ENCODE data around the gene ABCC10.

DNA sequence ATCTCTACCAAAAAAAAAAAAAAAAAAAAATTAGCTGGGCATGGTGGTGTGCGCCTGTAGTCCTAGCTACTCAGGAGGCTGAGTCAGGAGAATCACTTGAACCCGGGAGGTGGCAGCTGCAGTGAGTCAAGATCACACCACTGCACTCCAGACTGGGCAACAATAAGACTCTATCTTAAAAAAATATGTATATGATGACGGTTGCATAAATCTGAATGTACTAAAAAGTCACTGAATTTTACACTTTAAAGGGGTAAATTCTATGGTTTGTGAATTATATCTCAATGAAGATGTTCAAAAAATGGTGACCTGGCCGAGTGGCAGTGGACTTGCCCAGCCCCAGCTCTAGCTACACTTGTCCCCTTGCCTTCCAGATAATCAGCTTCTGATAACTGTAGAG, 10.4 kb upstream of the ABCC10 start:
- TF ChIP-seq CTCF (IDR thresholded peaks at IDR 0.05): no peak
- TF ChIP-seq POLR2A (IDR thresholded peaks at IDR 0.05): no peak
